NCI-H187 treated with DMSO at 0.1 percent for 48 hours (cell line): ENCODE measurements around the gene RNF169.

ENCODE experiments used
- DNase-seq: peaks from one replicate; lab custom pipeline; 2025; lab: John Stamatoyannopoulos, UW

RNF169 gene

DNA sequence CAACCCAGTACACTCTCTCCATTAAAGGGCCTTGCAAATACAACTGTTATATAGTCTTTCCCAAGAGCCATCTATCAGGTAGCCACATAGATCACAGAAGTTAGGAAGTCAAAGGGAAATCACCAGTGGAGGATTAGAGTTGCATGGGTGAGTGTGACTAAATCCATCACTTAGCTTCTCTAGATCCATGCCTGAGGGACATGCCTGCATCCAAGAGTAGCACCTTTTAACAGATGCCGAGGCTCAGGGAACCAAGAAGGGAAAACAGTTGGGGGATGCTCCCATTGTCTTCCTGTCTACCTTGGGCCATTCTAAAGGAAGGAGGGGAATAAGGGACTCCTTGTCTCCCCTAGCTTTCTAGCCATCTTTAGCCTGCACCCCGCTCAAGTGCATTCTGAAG lies 122.4 kb downstream of the RNF169 start:
- DNase-seq: no peak

DNA sequence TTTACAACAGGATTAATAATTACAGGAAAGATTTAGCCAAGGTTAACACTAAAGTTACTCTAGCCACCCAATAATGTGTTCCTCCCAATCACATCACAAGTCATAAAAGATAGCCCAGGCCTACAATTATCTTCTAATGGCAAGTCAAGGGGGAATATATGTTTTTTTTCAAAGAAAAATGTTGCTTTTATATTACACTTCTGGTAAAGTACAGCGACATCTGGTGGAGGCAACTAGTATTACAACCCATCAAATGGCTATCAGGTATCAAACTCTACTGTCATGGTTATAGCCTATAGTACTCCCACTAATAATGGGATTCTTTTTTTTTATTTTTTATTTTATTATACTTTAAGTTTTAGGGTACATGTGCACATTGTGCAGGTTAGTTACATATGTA lies 128.5 kb downstream of the RNF169 start:
- DNase-seq: no peak
